Measurements from ENCODE around the gene PLEKHM2. TPM values are rescaled to one million over a fixed set of nuclear protein-coding genes. Genes with fewer than 3 reads are reported as not detected.
A peak's percentile ranks its signal among the peaks of the same experiment; 100 is the strongest.

The PLEKHM2 gene
- total and polyA plus RNA-seq, 2 of the 4 experiments (the other 2 are of a cell fraction), result 24.7 to 48.0 TPM

GRCh38 chr1:15753776-15754175, 69.7 kb downstream of the PLEKHM2 start:
- peaks cover 0 to 5% of the 10 kb centered on the region in 2 experiments; a peak in 1 of 4 replicates for H3K79me1 ChIP-seq (ENCODE audit: low read depth in 1 of 2, low read length in 2 of 2)
- no peak overlapping the region for H3K18ac ChIP-seq (ENCODE audit: low read depth, low read length)
- in situ Hi-C loops (cut with MboI; ENCODE audit: low sequenced_read_pairs) (no loop called here), dilution Hi-C loops (cut with HindIII; ENCODE audit: low sequenced_read_pairs, unreplicated experiment) (no loop called here), intact Hi-C loops (cut with micrococcal nuclease) (no loop called here)
- no peak overlapping the region for H3K56ac ChIP-seq (ENCODE audit: extremely low read depth, insufficient read depth, low read length)
- H3K4me2 ChIP-seq (ENCODE audit: low read depth, low read length), result no peak overlapping the region
- H4K8ac ChIP-seq (ENCODE audit: low read depth in 2 of 2, low read length in 2 of 2), result no peak overlapping the region
- 83% methylated on average over 3 of the region's 10 CpGs; no CpG with 5 or more reads in 1 of the 2 experiments for WGBS, 2 experiments (ENCODE audit: extremely low coverage in 2 of 2, insufficient read length in 1 of 2)
- no peak overlapping the region for H2BK5ac ChIP-seq (ENCODE audit: low read depth, low read length, poor library complexity, severe bottlenecking)
- H3K9ac ChIP-seq (ENCODE audit: low read depth, low read length), result no peak overlapping the region
- H2BK120ac ChIP-seq (ENCODE audit: low read depth, low read length), result no peak overlapping the region
- H2AK5ac ChIP-seq (ENCODE audit: low read depth, low read length), result no peak overlapping the region
- peaks cover 16% of the 10 kb centered on the region for H3K4me1 ChIP-seq (ENCODE audit: control insufficient read depth, insufficient read depth, low read length)
- ChIA-PET POLR2A (ENCODE audit: unreplicated experiment) (no interaction called here), CTCF (no interaction called here)
- no peak overlapping the region for H3K27ac ChIP-seq (ENCODE audit: insufficient read depth, low read length)
- no peak overlapping the region for H4K5ac ChIP-seq (ENCODE audit: low read depth, low read length)
- H2AK9ac ChIP-seq (replicated peaks; ENCODE audit: low read depth, low read length, poor library complexity), result no peak overlapping the region
- H4K91ac ChIP-seq (ENCODE audit: insufficient read depth, low read depth, low read length), result no peak overlapping the region
- no peaks in the 10 kb centered on the region for H3K36me3 ChIP-seq (ENCODE audit: control insufficient read depth, insufficient read depth, low read length)
- no peaks in the 10 kb centered on the region for H3K27me3 ChIP-seq (ENCODE audit: control insufficient read depth, insufficient read depth, low read length)
- H3K4ac ChIP-seq (ENCODE audit: low read depth, low read length), result no peak overlapping the region
- BruUV-seq (replicated peaks), result no TSS peak
- H3K9me3 ChIP-seq (ENCODE audit: control insufficient read depth, insufficient read depth, low read length), result no peaks in the 10 kb centered on the region
- H2BK15ac ChIP-seq (ENCODE audit: low read depth, low read length), result no peak overlapping the region
- H3K4me3 ChIP-seq (ENCODE audit: insufficient read depth, low read depth, low read length), result no peak overlapping the region
- TF ChIP-seq CHD1 (IDR thresholded peaks at IDR 0.05; ENCODE audit: low read depth, low read length) (no peak), NFE2L2 (IDR thresholded peaks at IDR 0.05; ENCODE audit: low read depth, low read length) (no peak), CEBPB (IDR thresholded peaks at IDR 0.05; ENCODE audit: low read depth, low read length) (no peak), RAD21 (IDR thresholded peaks at IDR 0.05; ENCODE audit: low read length) (no peak), MAFK (IDR thresholded peaks at IDR 0.05; ENCODE audit: low read depth, low read length) (no peak), SMC3 (IDR thresholded peaks at IDR 0.05; ENCODE audit: low read depth, low read length) (no peak), CTCF (conservative IDR thresholded peaks at IDR 0.05; ENCODE audit: low read depth, low read length) (no peak), RFX5 (IDR thresholded peaks at IDR 0.05; ENCODE audit: low read depth, low read length) (no peak), POLR2A (IDR thresholded peaks at IDR 0.05; ENCODE audit: low read depth, low read length) (no peak), RCOR1 (IDR thresholded peaks at IDR 0.05; ENCODE audit: insufficient replicate concordance, low read length) (no peak), ELK1 (IDR thresholded peaks at IDR 0.05; ENCODE audit: borderline replicate concordance, low read depth, low read length) (no peak)
- H2AFZ ChIP-seq (replicated peaks; ENCODE audit: low read length, poor library complexity), result peak overlapping the region; percentile 43
- H2BK20ac ChIP-seq (ENCODE audit: low read depth, low read length), result no peak overlapping the region
- H3K9me1 ChIP-seq (ENCODE audit: insufficient read depth, low read length), result peaks cover 5% of the 10 kb centered on the region
- H4K20me1 ChIP-seq (ENCODE audit: insufficient read depth, low read length), result no peaks in the 10 kb centered on the region
- ATAC-seq (ENCODE audit: low read depth), result no peak
- no peak overlapping the region for H3K14ac ChIP-seq (replicated peaks; ENCODE audit: low read depth, low read length)
- no peak for DNase-seq
- H3K23ac ChIP-seq (ENCODE audit: low read depth, low read length), result no peak overlapping the region

Measured in IMR-90 (cell line).